NCI-H2107 treated with DMSO at 0.1 percent for 48 hours (cell line): Measurements from ENCODE around the gene PRELP.
"Not testable (repeated sequence)": the region's sequence is repeated elsewhere in the genome, so short reads cannot be mapped to it uniquely, and the experiment has no call there.

ENCODE experiments used
- DNase-seq: peaks from one replicate; lab custom pipeline; 2025; ENCODE audit not compliant: unreplicated experiment; lab: John Stamatoyannopoulos, UW

Gene PRELP

GRCh38 chr1:203453616-203454015 is 22.0 kb upstream of the PRELP start:
- DNase-seq: peak; percentile 50

- no peak for DNase-seq
Measured at GRCh38 chr1:203454986-203455471, 20.6 kb upstream of the PRELP start.

- no peak for DNase-seq
Measured at GRCh38 chr1:203455706-203456105, 19.9 kb upstream of the PRELP start.

- no peak for DNase-seq
Measured at GRCh38 chr1:203456577-203456976, 19.0 kb upstream of the PRELP start.

- no peak for DNase-seq
Measured at GRCh38 chr1:203458078-203458477, 17.5 kb upstream of the PRELP start.

GRCh38 chr1:203459671-203460201 is 15.9 kb upstream of the PRELP start:
- DNase-seq: no peak

- DNase-seq: no peak
Measured at GRCh38 chr1:203461717-203462116, 13.9 kb upstream of the PRELP start.

GRCh38 chr1:203462143-203462542 is 13.5 kb upstream of the PRELP start:
- no peak for DNase-seq

- no peak for DNase-seq
Measured at GRCh38 chr1:203462878-203463277, 12.7 kb upstream of the PRELP start.

GRCh38 chr1:203463469-203464062 is 12.0 kb upstream of the PRELP start:
- DNase-seq: no peak

- peak; percentile 9 for DNase-seq
Measured at GRCh38 chr1:203464226-203464625, 11.4 kb upstream of the PRELP start.

- DNase-seq: no peak
Measured at GRCh38 chr1:203464743-203465142, 10.9 kb upstream of the PRELP start.

- no peak for DNase-seq
Measured at GRCh38 chr1:203465146-203465798, 10.3 kb upstream of the PRELP start.

GRCh38 chr1:203465948-203466347 is 9.7 kb upstream of the PRELP start:
- peak; percentile 46 for DNase-seq

GRCh38 chr1:203466906-203467549 is 8.6 kb upstream of the PRELP start:
- not testable (repeated sequence) for DNase-seq

- no peak for DNase-seq
Measured at GRCh38 chr1:203467550-203467921, 8.1 kb upstream of the PRELP start.

GRCh38 chr1:203468326-203468725 is 7.3 kb upstream of the PRELP start:
- no peak for DNase-seq

GRCh38 chr1:203470240-203470639 is 5.4 kb upstream of the PRELP start:
- no peak for DNase-seq

GRCh38 chr1:203471841-203472240 is 3.8 kb upstream of the PRELP start:
- DNase-seq: no peak

GRCh38 chr1:203473281-203473680 is 2.3 kb upstream of the PRELP start:
- no peak for DNase-seq

- DNase-seq: no peak
Measured at GRCh38 chr1:203473781-203474305, 1.8 kb upstream of the PRELP start.
